Epithelial cell of prostate (primary cell): Measurements from ENCODE around the gene SLC46A3.
"Not testable (repeated sequence)": the region's sequence is repeated elsewhere in the genome, so short reads cannot be mapped to it uniquely, and the experiment has no call there.

ENCODE experiments used
- DNase-seq: peaks from one replicate; pipeline ENCODE4 v3.0.0-alpha.2; 2011; ENCODE audit warnings: low read depth, low spot score
- H3K27ac ChIP-seq: fragments of 450-650 bp; 2 replicates; pipeline ENCODE4 v1.5.1; 2017; ENCODE audit warnings: mild to moderate bottlenecking

The SLC46A3 gene

GRCh38 chr13:28734906-28735305 lies 16.1 kb upstream of the SLC46A3 start:
- no peak overlapping the region for H3K27ac ChIP-seq
- DNase-seq = no peak

GRCh38 chr13:28730762-28731161 lies 12.0 kb upstream of the SLC46A3 start:
- DNase-seq = no peak
- no peak overlapping the region for H3K27ac ChIP-seq

GRCh38 chr13:28729541-28729940 lies 10.8 kb upstream of the SLC46A3 start:
- no peak for DNase-seq
- no peak overlapping the region for H3K27ac ChIP-seq

GRCh38 chr13:28728642-28729041 lies 9.9 kb upstream of the SLC46A3 start:
- no peak for DNase-seq
- no peak overlapping the region for H3K27ac ChIP-seq

- H3K27ac ChIP-seq = no peak overlapping the region
- DNase-seq = no peak
These were observed 6.4 kb upstream of the SLC46A3 start for GRCh38 chr13:28725046-28725610.

GRCh38 chr13:28723806-28724205 lies 5.0 kb upstream of the SLC46A3 start:
- no peak overlapping the region for H3K27ac ChIP-seq

GRCh38 chr13:28719227-28720055 lies 671 bp upstream of the SLC46A3 start:
- no peak overlapping the region for H3K27ac ChIP-seq
- no peak for DNase-seq

More at GRCh38 chr13:28723806-28724205, 5.0 kb upstream of the SLC46A3 start:
- no peak for DNase-seq

GRCh38 chr13:28718196-28718542 lies 601 bp downstream of the SLC46A3 start:
- no peak for DNase-seq
- H3K27ac ChIP-seq = no peak overlapping the region

- no peak for DNase-seq
- H3K27ac ChIP-seq = peak overlapping the region; percentile 13
These were observed 1.6 kb downstream of the SLC46A3 start for GRCh38 chr13:28717170-28717569.

- H3K27ac ChIP-seq = peak overlapping the region; percentile 13
- DNase-seq = peak; percentile 45
These were observed 2.3 kb downstream of the SLC46A3 start for GRCh38 chr13:28716511-28716910.

- no peak for DNase-seq
- no peak overlapping the region for H3K27ac ChIP-seq
These were observed 4.1 kb downstream of the SLC46A3 start for GRCh38 chr13:28714651-28715050.

- H3K27ac ChIP-seq = no peak overlapping the region
- no peak for DNase-seq
These were observed 8.6 kb downstream of the SLC46A3 start for GRCh38 chr13:28710161-28710560.

GRCh38 chr13:28707629-28708427 lies 10.9 kb downstream of the SLC46A3 start:
- H3K27ac ChIP-seq = no peak overlapping the region

GRCh38 chr13:28705461-28706083 lies 13.2 kb downstream of the SLC46A3 start:
- H3K27ac ChIP-seq = no peak overlapping the region
- DNase-seq = no peak

More at GRCh38 chr13:28707629-28708427, 10.9 kb downstream of the SLC46A3 start:
- peak; percentile 45 for DNase-seq

GRCh38 chr13:28704919-28705318 lies 13.9 kb downstream of the SLC46A3 start:
- no peak overlapping the region for H3K27ac ChIP-seq
- DNase-seq = no peak

GRCh38 chr13:28704282-28704681 lies 14.5 kb downstream of the SLC46A3 start:
- H3K27ac ChIP-seq = no peak overlapping the region
- no peak for DNase-seq

- DNase-seq = no peak
These were observed 19.5 kb downstream of the SLC46A3 start for GRCh38 chr13:28699246-28699645.

GRCh38 chr13:28697441-28697840 lies 21.3 kb downstream of the SLC46A3 start:
- DNase-seq = no peak
- H3K27ac ChIP-seq = no peak overlapping the region

More at GRCh38 chr13:28699246-28699645, 19.5 kb downstream of the SLC46A3 start:
- H3K27ac ChIP-seq = no peak overlapping the region

- H3K27ac ChIP-seq = not testable (repeated sequence)
- peak; percentile 34 for DNase-seq
These were observed 24.9 kb downstream of the SLC46A3 start for GRCh38 chr13:28693605-28694491.

- DNase-seq = no peak
- no peak overlapping the region for H3K27ac ChIP-seq
These were observed 32.9 kb downstream of the SLC46A3 start for GRCh38 chr13:28685892-28686291.
